HG03354 (cell line): ENCODE measurements around the gene GRAMD4.

Source experiments
- ATAC-seq: cut with Tn5 transposase; IDR thresholded peaks from one replicate; pipeline ENCODE4 v1.9.1; 2021; ENCODE audit warnings: mild to moderate bottlenecking; ENCODE audit not compliant: unreplicated experiment, poor library complexity, severe bottlenecking

GRAMD4 gene

DNA sequence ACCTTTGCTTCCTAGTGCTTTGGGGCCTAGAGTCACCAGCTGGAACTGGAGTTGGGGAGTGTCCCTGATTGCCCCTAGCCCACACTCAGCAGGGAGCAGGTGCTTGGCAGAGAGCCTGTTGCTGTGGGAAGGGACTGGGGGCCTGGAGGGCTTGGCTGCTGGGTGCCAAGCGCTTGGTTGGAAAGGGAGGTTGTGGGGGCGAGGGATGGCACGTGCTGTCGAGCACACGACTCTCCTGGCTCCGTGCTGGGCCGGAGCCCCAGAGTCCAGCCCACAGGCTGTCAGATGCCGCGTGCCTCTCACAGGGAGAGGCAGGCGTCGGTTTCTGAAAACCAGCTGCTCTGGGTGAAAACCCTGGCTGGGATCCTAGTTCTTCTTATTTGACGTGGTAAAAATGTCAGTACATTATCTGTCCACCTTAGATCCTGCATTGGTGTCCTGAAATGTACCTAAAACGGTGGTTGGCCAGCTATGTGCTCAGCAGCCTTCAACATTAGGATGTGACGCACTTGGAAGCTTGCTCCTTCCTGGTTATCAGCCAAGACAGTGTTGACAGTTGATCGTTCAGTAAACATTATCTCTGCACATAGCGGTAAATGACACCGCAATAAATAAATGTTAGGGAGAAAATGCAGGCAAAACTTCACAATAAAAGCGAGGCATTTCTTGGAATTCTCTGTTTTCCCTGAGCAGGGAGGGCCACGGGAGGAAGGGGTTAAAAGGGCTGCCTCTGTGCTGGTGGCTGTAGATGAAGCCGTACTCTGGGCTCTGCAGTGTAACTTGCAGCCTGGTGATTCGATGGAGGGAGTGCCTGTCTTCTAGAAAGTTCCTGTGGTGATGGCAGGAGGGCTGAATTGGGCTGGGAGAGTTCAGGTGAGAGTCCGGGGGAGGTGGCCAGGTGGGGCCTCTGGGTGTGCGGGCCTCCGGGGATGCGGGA lies 29.2 kb downstream of the GRAMD4 start:
- ATAC-seq, result no peak

- no peak for ATAC-seq
Observed at GRCh38 chr22:46650078-46650810, 30.1 kb downstream of the GRAMD4 start.

GRCh38 chr22:46651316-46651715 lies 31.1 kb downstream of the GRAMD4 start:
- no peak for ATAC-seq

DNA sequence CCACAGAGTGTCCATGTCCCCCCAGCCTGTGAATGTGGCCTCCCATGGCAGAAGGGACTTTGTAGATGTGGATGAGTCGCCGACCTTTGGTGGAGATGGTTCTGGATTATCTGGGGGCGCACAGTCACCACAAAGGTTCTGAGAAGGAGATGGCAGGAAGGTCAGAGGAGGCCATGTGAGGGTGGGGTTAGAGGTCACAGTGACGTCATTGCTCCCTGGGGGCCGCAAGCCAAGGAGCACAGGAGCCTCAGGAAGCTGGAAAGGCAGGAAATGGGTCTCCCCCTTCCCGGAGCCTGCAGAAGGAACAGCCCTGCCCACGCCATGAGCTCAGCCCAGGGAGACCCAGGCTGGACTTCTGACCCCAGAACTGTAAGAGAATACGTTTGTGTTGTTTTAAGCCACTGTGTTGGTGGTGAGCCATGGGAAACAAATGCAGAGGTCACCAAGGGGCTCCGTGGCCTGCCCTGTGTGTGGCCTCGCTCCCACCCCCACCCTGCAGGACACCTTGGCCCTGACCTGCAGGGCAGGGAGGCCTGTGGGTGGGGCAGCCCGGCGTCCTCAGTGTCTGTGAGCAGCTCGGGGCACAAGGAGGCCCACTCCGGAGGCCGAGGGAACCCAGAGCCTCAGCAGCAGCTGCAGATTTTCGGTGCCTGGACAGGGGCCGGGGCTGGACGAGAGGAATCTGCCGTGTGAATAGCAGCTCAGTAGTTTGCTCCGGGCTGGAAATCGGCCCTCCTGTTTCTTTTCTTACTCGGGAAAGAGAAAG lies 32.1 kb downstream of the GRAMD4 start:
- ATAC-seq, result no peak

- no peak for ATAC-seq
Observed at GRCh38 chr22:46652847-46653331, 32.7 kb downstream of the GRAMD4 start.

- ATAC-seq, result no peak
Observed at GRCh38 chr22:46653596-46653995, 33.4 kb downstream of the GRAMD4 start.

DNA sequence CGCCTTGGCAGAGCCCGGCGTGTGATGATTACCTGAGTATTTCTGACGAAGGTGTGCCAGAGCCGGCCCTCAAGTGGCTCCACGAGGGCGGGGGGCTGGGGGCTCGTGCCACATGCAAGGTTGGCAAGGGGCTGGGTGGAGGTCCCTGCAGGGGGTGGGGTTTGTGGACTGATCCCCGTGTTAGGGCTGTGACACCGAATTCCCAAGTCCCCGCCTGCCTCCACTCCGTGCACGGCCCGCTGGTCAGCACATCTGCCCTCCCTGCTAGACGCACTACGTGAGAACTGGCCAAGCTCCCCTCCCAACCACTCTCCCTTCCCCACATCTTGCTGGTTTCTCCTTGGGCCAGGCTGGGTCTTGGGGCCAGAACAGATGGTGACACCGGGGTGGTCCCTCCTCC lies 34.2 kb downstream of the GRAMD4 start:
- no peak for ATAC-seq

DNA sequence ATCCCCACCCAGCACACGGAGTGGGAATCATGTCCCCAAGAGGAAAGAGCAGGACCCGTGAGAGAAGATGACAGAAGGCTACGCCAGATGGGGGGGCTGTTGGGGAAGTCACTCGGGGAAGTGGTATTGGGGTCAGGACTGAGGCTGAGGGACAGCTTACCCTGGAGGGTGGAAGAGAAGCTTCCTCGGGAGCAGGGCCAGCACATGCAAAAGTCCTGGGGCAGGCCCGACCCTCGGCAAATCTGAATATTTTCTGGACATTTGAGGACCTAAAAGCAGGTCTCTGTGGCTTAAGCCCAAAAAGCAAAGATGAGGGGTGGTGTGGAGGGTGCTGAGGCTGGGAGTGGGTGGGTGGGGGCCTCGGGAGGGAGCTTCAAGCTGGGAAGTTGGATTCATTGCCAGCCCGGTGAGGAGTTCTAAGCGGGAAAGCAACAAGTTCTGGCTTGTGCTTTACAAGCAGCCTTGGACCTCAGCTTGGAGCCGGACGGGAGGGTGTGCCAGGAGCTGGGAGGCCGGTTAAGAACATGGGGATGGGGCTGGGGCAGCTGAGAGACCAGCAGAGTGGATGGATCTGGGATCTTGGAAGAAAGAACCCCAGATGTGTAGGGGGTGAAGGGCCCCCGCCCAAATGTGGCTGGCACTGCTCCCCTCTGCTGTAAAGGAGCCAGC lies 34.9 kb downstream of the GRAMD4 start:
- no peak for ATAC-seq

GRCh38 chr22:46655861-46656608 lies 35.8 kb downstream of the GRAMD4 start:
- ATAC-seq, result no peak

- no peak for ATAC-seq
Observed at GRCh38 chr22:46656856-46657654, 36.9 kb downstream of the GRAMD4 start.

DNA sequence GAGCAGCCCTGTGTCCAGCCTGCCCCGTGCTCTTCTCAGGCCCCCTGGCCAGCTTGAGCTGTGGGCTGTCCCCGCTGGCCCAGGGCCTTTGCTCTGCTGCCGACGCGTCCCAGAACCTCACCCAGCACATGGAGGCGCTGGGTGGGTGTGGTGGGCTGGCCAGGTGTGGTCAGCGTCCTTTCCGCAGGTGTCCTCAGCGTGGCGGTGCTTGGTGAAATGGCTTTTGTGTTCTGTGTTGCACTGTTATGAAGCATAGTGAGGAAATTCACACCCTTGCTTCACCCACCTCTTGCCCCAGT lies 37.4 kb downstream of the GRAMD4 start:
- no peak for ATAC-seq

DNA sequence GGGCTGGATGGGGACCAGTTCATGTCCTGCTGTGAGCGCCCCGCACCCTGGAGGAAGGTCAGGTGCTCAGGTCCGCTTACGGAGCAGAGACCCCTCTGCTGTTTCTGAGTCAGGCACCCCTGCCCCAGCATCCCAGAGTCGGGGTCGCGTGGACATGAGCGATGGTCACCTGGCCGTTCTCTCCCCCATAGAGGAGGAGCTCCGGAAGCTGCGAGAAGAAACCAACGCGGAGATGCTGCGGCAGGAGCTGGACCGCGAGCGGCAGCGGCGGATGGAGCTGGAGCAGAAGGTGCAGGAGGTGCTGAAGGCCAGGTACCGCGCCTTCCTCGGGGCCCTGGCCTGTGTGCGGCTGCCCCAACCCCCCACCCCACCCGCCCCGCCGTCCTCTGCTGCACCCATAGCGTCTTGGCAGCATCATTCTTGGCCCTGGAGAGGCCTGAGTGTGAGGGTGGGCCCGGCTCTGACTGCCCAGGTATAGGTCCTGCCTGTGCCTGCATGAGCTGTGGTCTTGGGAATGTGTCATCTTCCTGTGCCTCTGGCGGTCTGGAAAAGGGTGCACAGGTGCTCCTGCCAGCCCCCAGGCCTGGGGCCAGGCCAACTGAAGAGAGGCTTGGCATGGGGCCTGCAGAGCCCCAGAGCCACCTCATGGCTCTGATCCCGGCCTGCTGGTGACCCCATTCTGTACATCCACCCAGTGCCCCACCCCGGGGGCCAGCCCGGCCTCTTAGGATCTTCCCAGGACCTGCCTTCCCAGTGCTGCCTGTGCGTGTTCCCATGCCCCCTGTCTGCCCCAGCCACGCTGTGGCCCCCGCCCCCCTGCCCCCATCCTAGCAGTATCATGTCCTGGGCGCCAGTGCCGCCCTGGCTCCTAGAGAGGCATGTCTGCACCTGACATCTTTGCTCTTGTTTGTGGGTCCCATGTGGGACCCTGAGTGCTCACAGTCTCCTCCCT lies 38.1 kb downstream of the GRAMD4 start:
- ATAC-seq, result no peak

DNA sequence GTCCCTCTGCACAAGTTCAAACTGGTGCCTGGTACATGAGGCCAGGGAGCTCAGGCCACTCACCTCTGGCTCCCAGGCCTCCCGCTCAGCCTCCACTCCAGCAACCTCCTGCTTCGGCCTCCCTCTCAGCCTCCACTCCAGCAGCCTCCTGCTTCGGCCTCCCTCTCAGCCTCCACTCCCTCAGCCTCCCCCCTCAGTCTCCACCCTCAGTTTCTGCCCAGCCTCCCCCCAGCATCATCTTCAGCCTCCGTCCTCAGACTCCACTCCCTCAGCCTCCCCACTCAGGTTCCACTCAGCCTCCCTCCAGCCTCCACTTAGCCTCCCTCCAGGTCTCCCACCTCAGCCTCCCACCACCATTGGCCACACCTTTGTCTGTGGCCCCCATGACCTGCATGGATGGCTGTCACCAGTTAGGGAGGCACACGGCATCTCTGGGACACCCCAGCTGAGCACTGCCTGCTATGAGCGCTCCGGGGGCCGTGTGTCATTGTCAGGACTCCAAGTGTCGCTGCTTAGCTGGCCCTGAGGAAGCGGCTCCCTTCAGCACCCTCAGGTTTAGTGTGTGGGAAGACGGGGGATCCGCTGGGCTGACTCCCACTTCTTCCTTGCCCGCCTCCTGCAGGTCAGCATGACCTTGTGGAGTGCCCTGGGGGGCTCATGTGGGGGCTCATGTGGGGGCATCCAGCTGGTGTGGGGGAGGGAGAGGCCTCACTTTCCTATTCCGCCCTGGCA lies 39.0 kb downstream of the GRAMD4 start:
- ATAC-seq, result no peak

- ATAC-seq, result no peak
Observed at GRCh38 chr22:46659791-46660186, 39.6 kb downstream of the GRAMD4 start.

DNA sequence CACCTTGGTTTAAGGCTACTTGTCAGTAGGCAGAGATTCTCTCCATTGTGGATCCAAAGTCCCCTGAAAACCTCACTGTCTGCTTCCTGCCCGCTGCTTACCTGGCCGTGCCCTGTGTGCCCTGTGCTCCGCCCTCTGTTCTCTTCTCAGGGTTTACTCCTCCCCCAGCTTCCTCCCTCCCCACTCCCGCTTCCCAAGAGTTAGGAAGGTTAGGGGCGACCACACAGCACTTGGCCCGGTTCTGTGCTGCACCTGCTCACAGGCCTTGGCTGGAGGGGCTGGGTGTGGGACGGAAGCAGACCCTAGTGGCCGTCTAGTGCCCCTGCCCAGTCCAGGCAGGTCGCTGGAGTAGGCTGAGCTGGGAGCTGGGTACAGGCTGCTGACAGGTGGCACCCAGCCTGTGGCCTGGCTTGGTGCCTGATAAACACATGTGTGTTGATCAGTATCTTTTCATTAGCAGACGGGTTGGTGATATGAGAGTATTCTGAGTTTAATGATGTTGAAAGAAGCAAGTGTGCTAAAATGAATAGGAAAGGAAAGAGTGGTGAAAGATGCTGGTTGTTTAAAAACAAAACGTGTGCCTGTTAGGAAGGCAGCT lies 40.5 kb downstream of the GRAMD4 start:
- no peak for ATAC-seq

DNA sequence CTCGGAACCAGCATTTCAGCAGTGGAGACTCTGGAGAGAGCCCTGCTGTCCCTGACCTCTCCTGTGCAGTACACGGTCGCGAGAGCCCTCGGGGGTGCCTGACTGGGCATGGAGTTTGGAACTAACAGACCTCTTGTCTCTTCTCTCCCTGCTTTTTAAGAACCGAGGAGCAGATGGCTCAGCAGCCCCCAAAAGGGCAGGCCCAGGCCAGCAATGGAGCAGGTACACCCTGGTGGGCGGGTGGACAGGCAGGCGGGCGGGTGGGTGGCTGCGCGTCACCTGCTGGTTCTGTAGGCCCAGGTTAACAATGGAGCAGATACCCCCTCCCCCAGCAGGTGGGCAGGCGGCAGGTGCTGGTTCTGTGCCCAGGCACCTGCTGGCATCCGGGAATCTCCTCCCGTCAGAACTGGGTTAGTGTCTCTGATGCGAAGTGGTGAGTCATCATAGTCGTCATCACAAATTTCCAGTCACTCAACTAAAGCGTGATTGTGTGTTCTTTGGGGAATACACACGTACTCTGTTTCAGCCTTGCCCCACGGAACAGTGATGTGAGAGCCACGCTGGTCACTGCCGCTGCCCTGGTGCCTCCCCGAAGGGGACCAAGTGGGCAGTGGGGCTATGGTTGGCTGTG lies 41.1 kb downstream of the GRAMD4 start:
- ATAC-seq, result no peak
